NCI-H2081 (cell line): ENCODE results near the gene CPNE2.
A peak's percentile ranks its signal among the peaks of the same experiment; 100 is the strongest.

Source experiments
- DNase-seq, 2 experiments: peaks; one replicate each; lab custom pipeline; 2025; lab: John Stamatoyannopoulos, UW

The CPNE2 gene

DNA sequence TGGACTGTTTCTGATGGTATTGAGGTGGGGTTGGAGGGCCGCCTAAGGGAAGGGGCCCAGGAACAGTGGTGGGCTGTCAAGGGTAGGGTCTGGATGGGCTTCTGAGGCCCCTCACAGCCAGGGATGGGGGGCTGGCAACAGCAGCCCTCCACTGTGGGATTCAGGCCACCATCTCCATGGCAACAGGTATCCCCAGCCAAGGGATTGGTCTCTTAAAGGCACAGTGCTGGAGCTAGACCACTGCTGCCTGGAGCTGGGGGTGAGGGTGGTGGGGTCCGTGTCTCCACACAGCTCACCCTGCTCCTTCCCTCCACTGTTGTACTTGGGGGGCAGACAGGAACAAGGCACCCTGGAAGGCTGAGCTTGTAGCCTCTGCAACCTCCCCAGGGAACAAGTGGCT lies 51.6 kb downstream of the CPNE2 start:
- DNase-seq, result no peak

DNA sequence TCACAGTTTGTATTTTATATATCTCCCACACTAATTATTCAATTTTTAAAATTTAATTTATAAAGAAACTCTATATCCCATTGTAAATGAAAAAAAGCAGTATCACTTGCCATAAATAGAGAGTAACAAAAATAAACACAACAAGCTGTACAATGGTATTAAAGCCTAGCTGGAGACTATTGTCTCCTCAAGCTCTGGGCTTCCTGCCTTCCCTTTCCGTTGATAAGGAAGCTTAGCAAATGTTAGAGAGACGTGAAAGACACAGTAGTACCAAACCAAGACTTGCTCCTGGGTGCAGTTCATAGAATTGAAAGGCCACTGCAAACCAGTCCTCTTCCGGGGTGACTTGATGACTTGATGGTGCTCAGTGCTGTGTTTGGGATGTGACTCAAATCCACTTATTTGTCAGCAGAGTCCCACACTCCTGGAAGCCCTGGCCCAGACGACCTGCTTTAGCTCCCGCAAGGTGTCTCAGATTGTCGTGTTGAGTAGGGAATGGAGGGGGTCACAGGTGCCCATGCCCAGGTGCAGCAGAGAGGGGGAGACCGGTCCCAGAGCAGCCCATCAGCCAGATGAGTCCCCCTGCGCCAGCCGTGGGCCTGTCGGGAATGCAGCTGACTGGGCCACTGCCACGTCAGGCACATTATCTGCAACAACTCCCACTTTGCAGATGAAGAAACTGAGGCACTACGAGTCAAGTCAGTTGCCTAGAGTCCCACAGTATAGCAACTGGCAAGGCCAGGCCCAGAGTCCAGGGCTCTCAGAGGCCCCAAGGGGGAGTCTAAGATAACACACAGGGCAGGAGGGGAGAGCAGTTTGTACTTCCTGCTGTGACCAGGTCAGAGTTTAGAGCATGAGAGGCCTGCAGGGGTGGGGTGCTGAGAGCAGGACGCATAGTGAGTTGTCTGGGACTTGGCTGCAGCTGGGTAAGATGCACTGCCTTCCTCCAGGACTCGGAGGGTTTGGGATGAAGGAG lies 53.0 kb downstream of the CPNE2 start:
- DNase-seq, result no peak

DNA sequence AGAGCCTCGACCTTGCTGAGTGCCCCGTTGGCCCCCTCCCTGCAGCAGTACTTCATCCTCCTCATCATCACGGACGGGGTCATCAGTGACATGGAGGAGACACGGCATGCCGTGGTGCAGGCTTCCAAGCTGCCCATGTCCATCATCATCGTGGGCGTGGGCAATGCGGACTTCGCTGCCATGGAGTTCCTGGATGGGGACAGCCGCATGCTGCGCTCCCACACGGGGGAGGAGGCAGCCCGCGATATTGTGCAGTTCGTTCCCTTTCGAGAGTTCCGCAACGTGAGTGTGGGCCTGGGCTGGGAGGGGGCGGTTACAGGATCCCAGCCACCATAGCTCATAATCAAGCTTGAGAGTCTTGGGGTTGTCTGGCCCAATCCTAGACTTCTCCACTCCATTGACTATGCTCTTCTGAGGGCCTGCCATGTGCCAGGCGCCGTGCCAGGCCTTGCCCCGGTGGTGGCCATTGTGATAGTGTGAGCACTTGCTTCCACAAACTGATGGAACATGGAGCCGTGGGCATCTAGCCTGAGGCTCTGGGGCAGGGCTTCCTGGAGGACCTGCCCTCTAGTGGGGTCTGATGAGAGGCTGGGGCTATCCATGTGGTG lies 53.8 kb downstream of the CPNE2 start:
- DNase-seq, result no peak

DNA sequence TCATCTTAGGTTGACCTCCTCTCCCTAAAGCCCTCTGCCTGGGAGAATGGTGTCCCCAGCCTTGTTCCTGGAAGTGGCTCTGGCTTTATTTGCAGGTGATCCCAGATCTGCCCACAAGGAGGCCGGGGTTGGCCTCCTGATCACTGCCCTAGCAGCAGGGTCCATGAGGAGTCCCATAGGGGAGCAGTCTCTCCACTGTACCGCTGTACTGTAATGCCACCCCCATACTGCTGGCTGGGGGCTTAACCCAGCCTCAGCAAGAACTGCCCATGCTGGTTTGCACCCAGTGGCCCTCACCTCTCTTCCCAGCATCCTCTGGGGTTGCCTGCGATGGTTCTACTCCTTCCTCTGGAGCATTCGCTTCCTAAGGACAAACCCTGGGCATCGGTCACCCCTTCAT lies 54.4 kb downstream of the CPNE2 start:
- DNase-seq, result no peak

DNA sequence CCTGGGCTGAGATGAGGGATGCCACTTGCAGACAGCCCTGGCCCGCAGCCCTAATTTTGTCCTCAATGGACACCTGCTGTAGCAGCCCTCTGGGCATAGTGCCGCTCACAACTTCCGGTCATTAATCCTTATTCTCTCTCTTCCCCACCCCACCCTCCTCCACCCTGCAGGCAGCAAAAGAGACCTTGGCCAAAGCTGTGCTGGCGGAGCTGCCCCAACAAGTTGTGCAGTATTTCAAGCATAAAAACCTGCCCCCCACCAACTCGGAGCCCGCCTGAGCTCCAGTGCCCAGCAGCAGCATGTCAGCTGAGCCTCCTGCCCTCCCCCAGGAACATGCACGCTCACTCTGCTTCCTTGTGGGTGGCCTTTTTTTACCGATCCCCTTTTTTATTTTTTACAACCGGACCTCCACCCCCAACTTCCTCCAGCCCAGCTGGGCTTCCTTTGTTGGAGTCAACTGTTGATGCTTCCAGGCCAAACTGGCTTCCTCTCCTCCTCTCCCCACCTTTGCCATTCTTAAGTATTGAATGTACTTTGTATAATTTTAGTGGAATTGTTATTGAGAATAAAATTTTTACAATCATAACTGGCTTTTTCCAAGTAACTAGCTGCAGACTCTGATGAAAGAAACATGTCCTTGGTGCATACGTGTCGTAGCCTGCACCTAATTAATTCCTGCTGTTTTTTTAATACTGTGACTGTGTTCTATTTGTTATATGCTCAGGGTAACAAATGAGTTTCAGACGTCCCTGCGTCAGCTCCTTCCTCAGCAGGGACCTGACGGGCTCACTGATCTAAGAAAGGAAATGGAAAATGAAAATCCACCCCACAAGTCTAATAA lies 55.2 kb downstream of the CPNE2 start:
- peak in 1 of 2 experiments; percentile 12 for DNase-seq

DNA sequence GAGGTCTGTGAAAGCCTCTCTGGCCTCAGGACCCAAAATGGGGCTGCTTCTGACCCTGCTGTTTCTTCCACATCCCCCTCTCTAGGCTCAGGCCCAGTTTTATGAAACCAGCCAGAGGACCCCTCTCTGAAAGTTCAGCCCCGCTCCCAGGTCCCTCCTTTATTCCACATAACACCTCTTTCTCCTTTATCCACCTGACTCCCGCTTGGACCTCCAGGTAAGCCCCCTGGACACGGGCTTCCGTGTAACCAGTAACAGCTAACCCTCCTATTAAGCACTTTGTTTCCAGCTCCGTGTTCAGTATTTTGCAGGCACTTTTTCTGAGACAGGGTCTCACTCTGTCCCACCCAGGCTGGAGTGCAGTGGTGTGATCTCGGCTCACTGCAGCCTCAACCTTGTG lies 56.1 kb downstream of the CPNE2 start:
- DNase-seq, result no peak

DNA sequence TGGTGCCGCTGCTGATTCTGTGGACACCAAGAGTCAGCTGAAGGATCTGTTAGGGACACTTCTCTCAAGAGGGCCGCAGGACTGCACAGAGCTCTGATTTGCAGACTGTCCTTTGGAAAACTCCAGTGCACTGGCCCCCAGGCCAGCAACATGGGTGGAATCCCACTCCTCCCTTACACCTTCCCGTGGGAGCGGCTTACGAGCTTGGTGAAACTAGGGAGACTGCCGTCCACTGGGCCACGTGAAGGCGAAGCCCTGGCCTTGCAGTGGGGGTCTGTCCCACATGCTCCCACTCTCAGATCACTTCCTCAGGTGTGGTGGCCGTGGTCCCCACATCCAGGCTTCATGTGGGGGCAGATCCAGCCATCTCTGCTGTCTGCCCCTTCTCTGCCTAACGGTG lies 57.0 kb downstream of the CPNE2 start:
- DNase-seq, result no peak

DNA sequence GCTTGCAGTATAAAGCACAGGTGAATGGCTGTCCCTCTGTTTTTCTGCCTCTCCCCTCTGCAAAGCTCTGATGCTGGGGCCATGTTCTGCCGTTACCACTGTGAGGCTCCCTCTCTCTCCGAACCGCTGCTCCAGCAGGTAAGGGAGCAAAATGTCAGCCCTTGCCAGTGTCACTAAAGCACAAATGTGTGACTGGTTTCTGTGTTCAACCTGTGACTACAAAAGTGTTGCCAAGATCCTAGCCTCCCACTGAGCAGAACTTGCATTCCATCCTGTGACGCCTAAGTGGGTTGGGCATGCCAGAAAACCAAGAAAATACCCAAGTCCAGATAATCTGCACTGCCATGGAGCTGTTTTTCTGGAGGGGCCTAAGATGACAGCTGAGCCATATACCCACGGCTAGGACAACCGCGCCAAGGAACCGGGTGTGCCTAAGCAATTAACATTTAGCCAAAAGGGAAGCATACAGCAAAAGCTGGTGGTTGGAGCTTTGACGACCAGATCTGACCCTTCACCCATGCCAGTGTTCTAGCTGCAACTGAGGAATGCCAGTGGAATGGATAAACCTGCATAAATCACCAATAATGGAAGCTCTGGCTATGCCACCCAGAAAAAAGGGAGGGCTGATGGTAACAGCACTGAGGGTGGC lies 58.4 kb downstream of the CPNE2 start:
- no peak for DNase-seq

DNA sequence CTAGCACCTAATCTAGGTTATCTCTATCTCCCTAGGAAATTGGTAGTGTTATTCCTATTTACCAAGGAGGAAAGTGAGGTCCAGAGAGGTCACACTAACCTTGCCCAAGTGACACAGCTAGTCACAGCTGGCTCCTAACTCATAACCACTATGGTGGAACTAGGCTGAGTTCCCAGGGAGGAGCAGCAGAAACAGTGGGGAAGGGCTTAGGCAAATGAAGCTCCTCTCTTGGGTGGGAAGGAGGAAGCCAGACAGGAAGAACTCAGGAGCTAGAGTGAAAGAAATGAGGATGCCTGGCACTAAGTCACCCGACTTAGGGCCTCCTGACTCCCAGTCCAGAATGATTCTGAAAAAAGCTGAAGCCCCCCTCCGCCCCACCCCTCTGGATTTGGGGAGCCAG lies 59.0 kb downstream of the CPNE2 start:
- DNase-seq, result no peak

DNA sequence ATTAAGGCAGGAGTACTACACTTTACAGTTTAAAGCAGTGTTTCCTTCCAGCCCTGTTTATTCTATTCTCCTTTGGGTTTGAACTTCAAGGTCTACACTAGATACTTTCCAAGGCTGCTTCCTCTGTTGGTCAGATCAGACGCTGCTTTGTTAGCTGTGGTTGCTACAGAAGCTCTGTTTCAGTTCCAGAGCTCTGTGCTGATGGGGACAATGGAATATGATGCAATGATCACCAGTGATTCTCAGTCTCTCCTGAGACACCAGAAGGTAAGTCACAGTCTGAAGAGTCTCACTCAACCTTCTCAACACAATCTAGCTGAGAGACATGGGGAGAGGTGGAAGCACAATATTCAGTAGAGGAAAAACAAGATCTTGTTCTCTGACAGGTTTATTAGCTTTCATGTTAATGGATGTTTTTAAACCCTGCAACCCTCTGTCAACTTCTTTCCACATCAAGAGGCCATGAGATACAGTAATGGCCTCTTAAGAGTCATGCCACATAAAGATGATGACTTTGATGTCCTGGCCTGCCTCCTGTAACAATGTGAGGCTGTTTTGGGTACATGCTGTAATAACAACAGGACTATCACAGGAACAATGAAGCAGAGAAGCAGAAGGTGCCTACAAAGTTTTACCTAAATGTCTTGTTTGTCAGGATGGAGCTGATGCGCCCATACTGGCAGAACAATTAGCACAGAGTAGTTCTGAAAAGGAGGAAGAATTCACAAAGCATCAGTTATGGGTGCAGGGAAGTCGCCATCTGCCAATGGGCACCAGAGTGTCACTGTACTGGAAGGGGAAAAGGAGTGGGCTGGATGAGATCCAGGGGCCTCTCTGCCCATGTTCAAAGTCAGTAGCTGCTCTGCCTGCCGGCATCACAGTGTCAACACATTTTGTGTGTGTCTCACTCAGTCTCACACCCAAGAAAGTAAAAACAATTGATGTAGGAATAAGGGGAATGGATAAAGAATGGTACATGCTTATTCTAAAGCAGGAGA lies 60.0 kb downstream of the CPNE2 start:
- DNase-seq, result no peak

DNA sequence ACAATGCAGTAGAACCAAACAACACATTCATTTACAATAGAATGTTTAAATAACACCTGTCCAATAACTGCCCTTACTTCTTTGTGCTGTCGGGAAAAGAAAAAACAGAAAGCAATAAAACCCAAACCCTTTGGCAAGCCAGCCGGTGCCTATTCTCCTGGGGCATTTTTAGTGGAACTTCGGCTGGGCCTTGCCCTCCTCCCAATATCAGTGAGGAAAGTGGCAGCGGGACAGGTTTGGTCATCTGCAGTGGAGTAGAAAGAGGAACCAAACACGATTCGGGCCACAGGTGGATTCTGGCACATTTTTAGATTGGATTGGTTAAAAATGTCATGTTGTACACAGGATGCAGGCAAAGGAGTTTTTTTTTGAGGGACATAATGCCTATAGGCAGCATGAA lies 61.5 kb downstream of the CPNE2 start:
- DNase-seq, result no peak

DNA sequence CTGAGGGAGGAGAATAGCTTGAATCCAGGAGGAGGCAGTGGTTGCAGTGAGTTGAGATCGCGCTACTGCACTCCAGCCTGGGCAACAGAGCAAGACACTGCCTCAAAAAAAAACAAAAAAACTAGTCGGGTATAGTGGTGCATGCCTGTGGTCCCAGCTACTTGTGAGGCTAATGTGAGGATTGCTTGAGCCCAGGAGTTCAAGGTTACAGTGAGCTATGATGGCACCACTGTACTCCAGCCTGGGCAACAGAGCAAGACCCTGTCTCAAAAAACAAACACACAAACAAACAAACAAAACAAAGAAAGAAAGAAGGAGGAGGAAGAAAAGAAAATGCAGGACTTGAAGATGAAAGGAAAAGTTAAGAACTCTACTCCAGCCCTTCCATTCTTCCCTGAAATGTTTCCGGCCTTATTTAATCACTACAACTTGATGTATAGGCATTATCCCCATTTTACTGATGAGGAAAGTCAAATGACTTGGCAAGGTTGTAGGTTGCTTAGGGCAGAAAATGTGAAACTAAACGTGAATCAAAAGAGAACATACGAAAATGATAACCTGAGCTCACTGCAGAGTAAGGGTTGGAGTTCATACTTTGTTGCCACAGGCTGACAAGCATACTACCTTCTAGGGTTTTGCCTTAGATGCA lies 63.4 kb downstream of the CPNE2 start:
- DNase-seq, result no peak

DNA sequence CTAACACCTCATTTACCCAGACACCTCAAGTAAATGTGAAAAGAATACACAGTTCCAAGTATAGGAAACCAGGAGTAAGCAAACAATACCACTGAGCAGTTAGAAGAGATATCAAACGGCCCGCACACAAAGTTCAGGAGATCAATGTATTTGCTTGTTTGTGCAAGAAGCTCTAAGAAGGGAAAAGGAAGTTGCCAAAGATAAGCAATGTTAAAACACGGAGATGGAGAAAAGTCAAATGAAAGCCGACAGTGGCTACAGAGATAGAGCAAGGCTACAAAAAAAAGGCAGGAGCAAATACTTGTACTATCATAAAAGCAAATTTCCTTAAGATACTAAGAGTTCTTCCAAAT lies 63.9 kb downstream of the CPNE2 start:
- no peak for DNase-seq

DNA sequence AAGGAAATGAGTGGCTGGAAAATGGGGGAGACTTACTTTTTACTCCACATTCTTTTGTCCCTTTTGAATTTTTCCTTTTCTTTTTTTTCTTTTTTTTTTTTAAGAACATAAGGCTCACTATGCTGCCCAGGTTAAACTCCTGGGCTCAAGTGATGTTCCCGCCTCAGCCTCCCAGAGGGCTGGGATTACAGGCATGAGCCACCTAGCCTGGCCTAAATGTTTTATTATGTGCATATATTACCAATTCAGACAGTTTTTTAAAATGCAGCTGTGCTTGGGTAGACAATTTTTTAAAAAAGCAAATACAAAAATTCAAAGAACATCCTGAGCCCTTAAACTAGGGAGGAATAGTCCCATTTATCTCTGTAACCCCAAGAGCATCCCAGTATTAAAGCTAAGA lies 65.2 kb downstream of the CPNE2 start:
- no peak for DNase-seq

DNA sequence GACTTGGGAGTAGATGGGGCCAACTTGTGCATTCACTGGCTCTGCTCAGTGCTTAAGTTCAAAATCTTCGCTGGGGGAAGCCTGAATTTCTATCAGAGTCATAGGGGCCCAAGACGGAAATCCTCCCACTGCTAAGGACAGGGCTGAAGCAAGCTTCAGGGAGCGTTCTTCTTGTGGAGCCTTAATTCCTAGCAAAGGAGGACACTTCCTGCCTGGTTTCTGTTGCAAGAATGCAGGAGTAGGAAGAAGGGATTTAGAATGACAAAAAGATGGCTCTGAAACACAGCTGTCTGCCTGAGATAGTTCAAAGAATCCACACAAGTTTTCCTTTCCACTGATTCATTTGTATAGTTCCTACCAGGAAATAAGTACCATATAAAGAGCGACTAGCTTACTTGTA lies 67.1 kb downstream of the CPNE2 start:
- DNase-seq, result no peak

DNA sequence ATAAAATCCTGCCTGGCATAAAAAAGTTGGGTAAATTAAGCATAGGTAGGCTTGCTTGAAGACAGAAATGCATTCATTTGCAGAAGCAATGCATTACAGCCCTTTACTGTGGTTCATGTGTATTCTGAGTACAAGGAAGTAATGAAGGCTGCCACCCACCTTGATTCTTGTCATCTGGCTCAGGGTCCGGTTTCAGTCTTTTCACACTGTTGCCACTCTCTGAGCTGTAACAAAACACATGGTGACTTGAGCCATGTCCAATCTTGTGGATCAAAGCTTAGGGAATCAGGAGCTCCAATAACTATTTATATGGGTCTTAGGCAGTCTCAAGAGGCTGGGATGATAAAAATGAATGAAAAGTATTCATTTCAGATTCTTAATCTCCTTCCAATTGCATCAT lies 71.5 kb downstream of the CPNE2 start:
- DNase-seq, result no peak

DNA sequence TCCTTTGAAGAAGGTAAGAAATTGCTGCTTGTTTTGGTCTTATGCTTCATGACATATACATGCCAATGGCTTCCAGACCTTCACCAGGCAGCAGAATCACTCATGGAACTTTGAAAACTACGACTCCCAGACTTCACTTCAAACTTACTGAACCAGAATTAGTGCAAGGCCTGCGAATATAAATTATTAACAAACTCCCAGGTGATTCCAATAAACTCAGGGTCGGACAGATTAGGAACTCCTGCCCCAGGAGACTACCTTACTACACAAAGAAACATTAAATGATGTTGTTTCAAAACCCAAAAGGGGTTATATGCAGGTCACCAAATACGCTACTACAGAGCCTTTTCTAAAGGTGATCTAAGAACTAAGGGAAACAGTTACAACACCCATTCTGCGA lies 73.1 kb downstream of the CPNE2 start:
- DNase-seq, result no peak

DNA sequence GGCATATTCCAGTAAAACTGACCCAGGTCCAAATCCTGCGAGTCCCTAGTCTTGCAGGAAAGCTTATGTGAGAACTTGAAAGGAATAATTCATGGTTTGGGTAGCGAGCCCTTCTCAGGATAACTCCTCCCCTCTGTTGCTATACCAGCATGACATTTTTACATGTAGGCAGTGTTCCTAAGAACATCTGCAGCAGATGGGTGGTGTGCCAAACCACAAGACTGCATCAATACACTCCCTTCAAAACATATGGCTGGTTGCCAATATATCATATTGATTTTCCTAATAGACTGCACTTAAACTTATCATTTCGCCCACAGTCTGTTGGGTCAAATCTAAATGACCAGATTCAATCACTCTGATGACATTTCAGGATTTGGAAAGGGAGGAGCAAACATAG lies 73.6 kb downstream of the CPNE2 start:
- no peak for DNase-seq

DNA sequence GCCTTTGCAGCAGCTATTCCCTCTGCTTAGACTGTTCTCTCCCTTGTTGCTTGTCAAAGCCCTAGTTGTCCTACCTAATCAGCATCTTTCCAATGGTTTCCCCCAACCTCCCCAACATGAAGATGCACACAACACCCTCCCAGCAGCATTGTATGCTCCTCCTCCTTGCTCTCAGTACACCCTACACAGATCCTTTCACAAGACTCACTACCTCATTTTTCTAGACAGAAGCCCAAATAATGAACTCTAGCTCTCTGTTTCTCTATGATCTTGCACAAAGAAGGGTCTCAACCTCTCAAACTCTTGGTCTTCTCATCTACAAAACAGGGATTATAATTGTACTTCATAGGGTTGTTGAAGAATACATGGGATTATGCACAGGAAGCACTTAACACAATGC lies 74.1 kb downstream of the CPNE2 start:
- DNase-seq, result no peak

DNA sequence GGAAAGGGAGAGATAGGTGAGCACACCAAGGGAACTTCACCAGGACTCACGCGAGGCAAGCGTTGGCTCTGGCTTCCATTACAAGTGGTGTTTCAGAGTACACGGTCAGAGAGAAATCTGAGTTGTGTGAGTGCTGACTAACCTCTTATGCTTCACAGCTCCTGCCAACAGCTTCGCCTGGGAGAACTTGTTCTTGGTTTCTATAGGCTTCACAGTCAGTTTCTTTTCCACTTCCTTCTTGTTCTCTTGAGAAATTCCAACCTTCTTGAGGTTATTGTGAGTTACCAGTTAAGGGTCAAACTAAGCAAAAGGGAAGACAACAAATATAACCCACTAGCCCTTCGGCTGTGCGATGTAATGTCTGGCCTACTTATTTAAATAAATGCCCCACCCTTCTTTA lies 74.6 kb downstream of the CPNE2 start:
- no peak for DNase-seq

DNA sequence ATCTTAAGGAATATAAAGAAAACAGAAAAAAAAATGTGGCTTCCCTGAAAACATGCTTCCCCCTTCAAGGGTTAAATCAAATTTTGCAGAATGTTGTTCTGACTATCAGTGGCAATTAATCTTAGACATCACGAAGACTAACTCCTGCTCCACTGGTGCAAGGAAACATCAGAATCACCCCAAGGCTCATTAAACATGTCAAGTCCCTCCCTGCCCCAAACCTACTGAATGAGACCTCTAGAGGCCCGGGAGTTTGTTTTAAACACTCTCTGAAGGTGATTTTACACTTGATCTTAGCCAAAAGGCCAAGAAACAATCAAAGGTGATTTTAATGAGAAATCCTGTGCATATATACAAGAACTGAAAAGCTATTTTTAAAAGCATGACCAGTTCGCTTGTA lies 75.2 kb downstream of the CPNE2 start:
- DNase-seq, result no peak
